Posterior cingulate gyrus (tissue), 11 donors: ENCODE results near the gene SERINC5.
"Not testable (repeated sequence)": the region's sequence is repeated elsewhere in the genome, so short reads cannot be mapped to it uniquely, and the experiment has no call there.

Experiments used
- DNase-seq, 10 donors: peaks; one replicate each; pipeline versions ENCODE4 v3.0.0 to v3.0.0-alpha.2; 2020 to 2021; ENCODE audit warnings: mixed read lengths in 3 of 10
- intact Hi-C: fragments of 100-400 bp; cut with DNase I; formaldehyde crosslinking; loops from one replicate; pipeline ENCODE4 v1.15.1; 2023

SERINC5 gene

DNA sequence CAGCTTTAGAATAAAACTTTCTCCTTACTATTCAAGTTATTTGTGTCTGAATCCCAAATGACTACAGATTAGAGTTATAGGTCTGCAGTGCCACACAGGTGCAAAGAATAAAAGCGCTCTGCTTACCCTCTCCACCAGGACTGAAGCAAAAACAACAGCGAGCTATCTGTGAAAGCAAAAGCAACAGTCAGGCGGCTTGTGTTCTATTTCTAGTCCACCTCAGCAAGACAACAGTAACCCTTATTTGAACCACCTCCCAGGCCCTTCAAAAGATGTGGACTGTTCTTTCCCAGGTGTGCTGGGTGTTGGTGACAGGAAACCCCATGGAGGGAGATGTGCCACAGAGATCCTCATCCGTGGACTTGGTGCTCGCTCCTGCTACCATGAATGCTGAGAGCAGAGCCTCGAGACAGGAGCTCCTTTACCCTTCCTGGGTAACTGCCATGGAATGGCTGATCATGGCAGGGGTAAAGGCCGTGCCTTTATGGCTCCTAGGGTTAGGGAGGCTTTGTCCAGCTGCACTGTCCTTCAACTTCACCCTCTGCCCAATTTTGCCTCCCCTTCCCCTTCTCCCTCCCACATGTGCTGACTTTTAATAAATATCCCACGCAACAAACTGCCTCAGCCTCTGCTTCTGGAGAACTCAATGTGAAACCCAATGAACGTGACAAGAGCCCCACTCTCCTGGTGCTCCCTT lies 108.6 kb downstream of the SERINC5 start:
- no peak for DNase-seq
- intact Hi-C loops: no loop called here

- intact Hi-C loops: no loop called here
- no peak for DNase-seq
Measured at GRCh38 chr5:80146046-80146445, 109.8 kb downstream of the SERINC5 start.

GRCh38 chr5:80143491-80143890 lies 112.4 kb downstream of the SERINC5 start:
- intact Hi-C loops: loop anchor here (5.0 kb wide), 1 partner anchor 114 kb away; the partner anchor contains the start of gene SERINC5
- DNase-seq: peak in 1 of 10 donors; percentile 77

GRCh38 chr5:80142996-80143395 lies 112.9 kb downstream of the SERINC5 start:
- DNase-seq: no peak
- intact Hi-C loops: loop anchor here (5.0 kb wide), 1 partner anchor 114 kb away; the partner anchor contains the start of gene SERINC5

DNA sequence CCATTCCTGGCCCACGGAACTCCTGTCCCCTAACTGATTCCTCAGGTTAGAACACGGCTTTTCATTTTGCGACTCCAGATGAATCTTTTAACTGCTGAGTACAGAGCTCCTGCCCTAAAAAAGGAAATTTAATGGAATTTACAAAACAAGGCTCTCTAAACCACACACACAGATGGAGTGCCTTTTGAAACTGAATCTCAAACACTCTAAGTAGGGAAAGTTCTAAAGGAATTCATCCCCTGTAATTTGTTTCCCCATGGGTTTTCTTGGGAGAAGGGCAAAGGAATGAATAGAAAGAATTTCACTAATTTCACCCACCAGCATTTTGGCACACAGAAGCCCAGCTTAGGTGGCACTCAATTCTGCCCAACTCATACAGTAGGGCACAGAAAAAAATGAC lies 114.2 kb downstream of the SERINC5 start:
- DNase-seq: no peak
- intact Hi-C loops: loop anchor here (5.0 kb wide), 1 partner anchor 116 kb away; the partner anchor contains the start of gene SERINC5

DNA sequence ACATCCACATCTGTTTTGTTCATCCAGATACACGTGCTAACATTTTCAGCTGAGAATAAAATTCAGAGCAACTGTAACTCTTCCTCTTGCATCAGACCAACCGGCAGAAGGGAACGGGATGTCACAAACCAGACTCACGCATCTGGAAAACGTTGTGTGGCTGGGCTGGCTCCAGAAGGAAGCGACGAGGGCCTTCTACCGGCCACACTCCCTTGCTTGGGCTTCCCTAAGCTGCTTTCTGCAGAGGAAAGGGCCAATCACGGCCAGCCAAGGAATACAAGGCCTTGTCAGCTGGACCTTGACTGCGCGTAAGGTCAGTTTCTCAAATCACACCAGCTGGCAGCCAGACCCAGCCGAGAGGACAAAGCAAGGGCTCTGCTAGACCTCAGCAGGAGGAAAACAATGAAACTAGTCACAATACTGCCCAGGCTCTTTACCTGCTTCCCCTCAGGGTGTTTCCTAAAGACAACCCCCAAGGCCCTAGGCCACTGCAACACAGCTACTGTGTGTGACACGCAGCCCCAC lies 114.6 kb downstream of the SERINC5 start:
- intact Hi-C loops: loop anchor here (5.0 kb wide), 1 partner anchor 116 kb away; the partner anchor contains the start of gene SERINC5
- peak in 9 of 10 donors; percentile 22 to 91 (median 46) for DNase-seq

DNA sequence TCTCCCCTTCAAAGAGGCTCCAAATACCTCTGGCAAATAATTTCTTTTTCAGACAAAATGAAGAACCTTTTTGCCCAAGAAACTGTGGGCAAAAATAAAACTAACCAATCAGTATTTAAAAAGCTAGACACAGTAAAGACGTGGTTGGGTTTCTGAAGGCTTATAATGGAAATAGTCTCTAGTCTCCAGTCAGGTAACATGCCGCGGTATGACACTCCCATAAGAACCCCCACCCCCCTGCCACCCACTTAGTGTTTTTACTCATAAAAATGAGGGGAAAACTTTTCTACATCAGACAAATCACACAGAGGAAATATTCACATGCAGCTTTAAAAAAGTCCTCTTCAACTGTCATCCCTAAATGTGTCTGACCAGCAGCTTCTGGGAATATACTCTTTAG lies 115.4 kb downstream of the SERINC5 start:
- DNase-seq: no peak
- intact Hi-C loops: loop anchor here (5.0 kb wide), 1 partner anchor 117 kb away; the partner anchor contains the start of gene SERINC5

DNA sequence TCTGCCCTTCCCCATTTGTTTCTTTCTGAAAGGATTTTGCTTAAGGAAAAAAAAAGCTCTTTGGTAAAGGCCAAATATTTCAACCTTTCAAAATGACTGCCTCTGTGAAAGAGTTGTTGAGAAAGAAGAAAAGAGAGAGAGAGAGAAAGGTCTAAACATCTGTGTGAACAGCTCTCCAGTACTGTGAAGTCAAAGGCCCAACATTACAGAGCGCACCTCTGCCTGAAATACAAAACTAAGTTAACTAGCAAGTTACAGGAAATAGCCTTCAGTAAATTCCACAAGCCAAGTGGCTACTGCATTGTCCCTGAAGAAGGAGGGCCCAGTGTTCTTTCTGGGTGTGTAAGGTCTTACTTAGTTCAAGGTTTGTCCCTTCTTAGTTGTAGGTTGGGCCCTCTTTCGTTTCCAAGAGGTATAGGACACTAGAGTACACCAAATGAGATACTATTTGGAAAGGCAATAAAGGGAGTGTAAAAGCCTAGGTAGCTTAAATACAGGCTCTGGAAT lies 116.3 kb downstream of the SERINC5 start:
- no peak for DNase-seq
- intact Hi-C loops: no loop called here

DNA sequence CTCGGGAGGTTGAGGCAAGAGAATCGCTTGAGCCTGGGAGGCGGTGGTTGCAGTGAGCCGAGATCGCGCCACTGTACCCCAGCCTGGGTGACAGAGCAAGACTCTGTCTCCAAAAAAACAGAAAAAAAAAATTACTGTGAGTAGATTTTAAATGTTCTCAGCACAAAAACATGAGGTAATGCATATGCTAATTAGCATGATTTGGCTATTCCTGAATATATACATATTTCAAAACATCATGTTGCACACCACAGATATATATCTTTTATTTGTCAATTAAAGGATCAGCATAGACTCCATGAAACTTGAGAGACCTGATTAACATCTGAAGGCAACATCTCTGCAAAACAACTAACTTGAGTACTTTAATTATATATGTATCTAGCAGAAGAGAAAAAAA lies 117.4 kb downstream of the SERINC5 start:
- intact Hi-C loops: no loop called here
- DNase-seq: no peak

GRCh38 chr5:80136798-80137197 lies 119.0 kb downstream of the SERINC5 start:
- intact Hi-C loops, DNase-seq: not testable (repeated sequence)

- intact Hi-C loops: no loop called here
- DNase-seq: no peak
Measured at GRCh38 chr5:80134876-80135275, 121.0 kb downstream of the SERINC5 start.

- intact Hi-C loops: no loop called here
- DNase-seq: no peak
Measured at GRCh38 chr5:80129146-80129545, 126.7 kb downstream of the SERINC5 start.

DNA sequence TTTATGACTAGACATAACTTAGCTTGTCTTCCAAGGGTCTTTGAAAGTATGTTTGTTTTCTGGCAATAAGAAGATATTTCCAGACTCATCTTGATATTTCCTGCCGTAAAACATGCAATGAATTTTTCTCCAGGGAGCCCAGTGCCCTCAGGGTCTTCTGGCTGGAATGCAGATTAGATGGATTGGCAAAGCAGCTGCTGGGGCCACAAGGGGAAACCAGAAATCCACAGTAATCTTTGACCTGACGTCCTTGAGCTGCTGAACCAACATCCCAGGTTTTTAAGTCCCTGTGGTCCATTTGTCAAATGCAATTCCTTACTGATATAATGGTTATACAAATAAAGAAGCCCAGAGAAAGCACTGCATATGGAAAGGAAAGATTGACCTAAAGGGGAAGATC lies 127.7 kb downstream of the SERINC5 start:
- intact Hi-C loops: no loop called here
- no peak for DNase-seq

- intact Hi-C loops: no loop called here
- DNase-seq: no peak
Measured at GRCh38 chr5:80127116-80127552, 128.7 kb downstream of the SERINC5 start.

GRCh38 chr5:80125962-80126480 lies 129.8 kb downstream of the SERINC5 start:
- intact Hi-C loops: no loop called here
- no peak for DNase-seq

DNA sequence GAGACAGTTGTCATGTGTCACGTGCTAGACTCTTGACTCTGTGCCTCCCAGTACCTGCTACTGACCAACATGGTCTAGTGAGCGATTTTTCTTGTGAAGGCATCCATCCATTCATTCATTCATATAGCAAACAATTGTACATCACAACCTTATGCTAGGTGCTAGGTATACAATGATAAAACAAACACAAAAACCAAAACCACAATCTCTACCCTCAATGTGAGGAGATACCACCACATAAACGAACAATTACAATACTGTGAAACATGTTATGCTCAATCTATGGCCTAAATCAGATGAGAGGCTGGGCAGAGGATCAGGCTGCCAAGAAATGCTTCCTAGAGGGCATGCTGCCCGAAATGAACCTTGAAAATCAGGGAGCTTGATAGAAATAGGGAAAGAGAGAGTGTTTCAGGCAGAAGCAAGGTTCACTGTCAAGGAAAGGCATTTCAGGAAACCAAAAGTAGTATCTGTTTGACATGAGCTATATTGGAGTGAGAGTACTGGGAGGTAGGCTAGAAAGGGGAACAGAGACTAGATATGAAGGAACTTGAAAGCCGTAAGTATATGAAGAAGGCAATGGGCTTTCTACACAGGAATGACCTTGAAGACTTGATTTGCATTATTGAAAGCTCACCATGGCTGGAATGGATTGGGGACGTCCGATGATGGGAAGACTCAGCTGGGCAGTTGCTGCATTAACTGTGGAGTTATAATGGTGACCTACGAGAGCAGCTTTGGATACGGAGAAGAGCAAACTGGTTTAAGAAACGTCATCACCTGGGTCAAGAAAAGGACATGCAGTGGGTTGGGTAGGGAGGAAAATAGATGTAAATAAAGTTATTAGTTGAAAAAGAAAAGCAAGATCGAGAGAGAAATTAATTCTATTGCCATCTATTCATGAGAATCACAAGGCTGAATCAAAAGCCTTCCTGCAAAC lies 130.6 kb downstream of the SERINC5 start:
- intact Hi-C loops: no loop called here
- DNase-seq: no peak

DNA sequence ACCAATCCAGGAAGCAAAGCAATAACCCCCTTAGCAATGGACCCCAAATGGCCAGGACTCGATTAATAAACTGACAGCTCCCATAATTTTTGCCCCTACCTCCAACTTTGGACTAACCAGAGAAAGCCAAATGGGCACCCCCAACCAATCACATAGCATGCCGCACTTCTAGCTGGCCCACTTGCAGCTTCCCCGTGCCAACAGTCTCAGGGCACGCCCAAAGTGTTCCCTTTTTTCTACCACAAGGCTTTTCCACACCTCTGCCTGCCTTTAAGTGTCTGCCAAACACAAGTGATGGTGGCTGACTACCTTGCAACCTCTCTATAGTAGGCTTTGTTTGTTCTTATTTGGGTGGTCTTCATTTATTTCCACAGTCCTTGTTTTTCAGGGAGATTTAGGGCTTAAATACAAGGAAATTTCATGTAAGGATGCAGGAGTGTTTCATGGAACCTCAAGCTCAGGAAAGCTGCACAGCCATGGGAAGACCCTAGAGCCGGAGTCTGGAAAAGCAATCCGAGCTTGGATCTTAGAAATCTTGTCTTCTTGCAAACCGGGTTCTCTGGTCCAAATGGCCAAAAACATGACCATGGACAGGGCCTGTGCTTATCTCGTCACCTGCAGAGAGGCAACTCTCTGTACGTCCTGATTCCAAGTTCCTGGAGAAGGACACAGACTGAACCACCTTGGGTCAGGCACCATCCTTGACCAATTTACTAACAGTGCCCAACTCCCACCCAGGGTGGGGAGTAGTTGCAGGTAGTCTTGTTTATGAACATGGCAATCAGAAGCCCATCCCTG lies 131.5 kb downstream of the SERINC5 start:
- DNase-seq: no peak
- intact Hi-C loops: no loop called here

GRCh38 chr5:80122579-80122978 lies 133.3 kb downstream of the SERINC5 start:
- intact Hi-C loops: no loop called here
- no peak for DNase-seq

GRCh38 chr5:80119372-80119771 lies 136.5 kb downstream of the SERINC5 start:
- DNase-seq: no peak
- intact Hi-C loops: no loop called here

GRCh38 chr5:80117446-80117845 lies 138.4 kb downstream of the SERINC5 start:
- no peak for DNase-seq
- intact Hi-C loops: no loop called here
